ENCODE data around the gene KNDC1.

DNA sequence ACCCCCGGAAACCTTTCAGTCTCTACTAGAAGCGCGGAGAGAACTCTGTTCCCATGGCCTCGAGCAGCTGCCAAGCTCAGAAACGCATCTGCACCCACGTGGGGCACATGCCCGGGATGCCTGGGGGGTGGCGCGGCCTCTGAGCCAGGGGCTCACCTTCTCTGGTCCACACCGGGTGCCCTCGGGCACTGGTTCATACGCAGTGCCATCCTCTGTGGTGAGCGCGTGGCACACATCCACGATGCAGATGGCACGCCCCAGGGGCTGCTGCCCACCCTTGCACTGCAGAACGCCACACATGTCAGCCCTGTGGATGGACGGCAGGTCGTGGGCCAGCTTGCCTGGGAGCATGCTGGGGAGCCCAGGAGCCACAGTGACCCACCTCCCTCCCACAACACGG is 110.2 kb downstream of the KNDC1 start:
- no peak for TF ChIP-seq CTCF (optimal IDR thresholded peaks at IDR 0.05 in 1 of 3, IDR thresholded peaks at IDR 0.05 in 1 of 3, conservative IDR thresholded peaks at IDR 0.05 in 1 of 3; ENCODE audit: extremely low read depth in 1 of 3, insufficient read depth in 2 of 3, low read length in 3 of 3)
- no peak for TF ChIP-seq EZH2 (IDR thresholded peaks at IDR 0.05; ENCODE audit: low read length)
